IPS-20b (cell line): ENCODE measurements around the gene KRT83.

Source experiments
- H3K27ac ChIP-seq: one replicate; pipeline ENCODE4 v1.5.1; 2013; ENCODE audit warnings: low read length
- H3K27me3 ChIP-seq: 2 replicates; pipeline ENCODE4 v1.6.1; 2013; ENCODE audit warnings: mild to moderate bottlenecking, low read length, inconsistent platforms; ENCODE audit not compliant: insufficient read depth
- H3K36me3 ChIP-seq: 2 replicates; pipeline ENCODE4 v1.6.1; 2013; ENCODE audit warnings: low read depth, mild to moderate bottlenecking, inconsistent platforms, low read length, moderate library complexity; ENCODE audit not compliant: insufficient read depth
- H3K4me1 ChIP-seq: 2 replicates; pipeline ENCODE4 v1.6.1; 2013; ENCODE audit warnings: mild to moderate bottlenecking, control low read depth, inconsistent platforms, low read length, moderate library complexity; ENCODE audit not compliant: insufficient read depth
- H3K4me3 ChIP-seq: 2 replicates; pipeline ENCODE4 v1.5.1; 2013; ENCODE audit warnings: mild to moderate bottlenecking, low read length, inconsistent platforms
- H3K9ac ChIP-seq: 2 replicates; pipeline ENCODE4 v1.6.1; 2013; ENCODE audit warnings: low read depth, mild to moderate bottlenecking, inconsistent platforms, low read length, moderate library complexity
- H3K9me3 ChIP-seq: 2 replicates; pipeline ENCODE4 v1.6.1; 2013; ENCODE audit warnings: mild to moderate bottlenecking, low read depth, low read length, inconsistent platforms; ENCODE audit not compliant: insufficient read depth

KRT83 gene

DNA sequence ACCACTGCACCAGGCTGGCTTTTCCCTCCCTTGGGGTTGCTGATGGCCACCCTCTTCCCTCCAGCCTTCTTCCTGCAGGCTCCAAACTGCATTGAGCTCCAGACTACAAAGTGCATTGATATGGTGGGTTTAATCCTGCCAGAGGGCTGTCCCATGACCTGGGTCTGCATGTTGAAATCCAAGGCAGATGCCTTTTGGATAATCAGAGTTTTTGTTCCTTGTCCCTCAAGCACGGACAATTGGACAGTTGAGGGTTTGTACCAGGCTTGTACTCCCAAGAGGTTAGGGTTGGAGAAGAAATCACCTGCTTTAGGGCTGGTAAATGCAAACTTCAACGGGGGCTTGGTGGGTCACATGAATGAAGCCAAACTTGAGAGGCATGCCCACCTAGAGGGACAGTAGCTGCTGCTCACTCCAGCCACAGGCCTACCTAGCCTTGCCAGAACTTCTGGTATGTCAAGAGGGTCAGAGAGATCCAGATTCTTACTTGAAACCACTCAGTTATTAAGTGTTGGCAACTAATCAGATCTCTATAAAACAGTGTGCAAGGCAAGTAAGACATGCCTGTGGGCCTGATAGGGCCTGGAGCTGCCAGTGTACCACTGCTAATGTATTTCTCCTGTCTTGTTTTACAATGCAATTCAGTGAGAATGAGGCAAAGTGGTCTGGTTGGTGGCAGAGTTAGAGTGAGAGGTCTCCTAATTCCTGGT is 21.7 kb upstream of the KRT83 start:
- H3K36me3 ChIP-seq = no peaks in the 10 kb centered on the region
- H3K9ac ChIP-seq = no peak overlapping the region
- no peak overlapping the region for H3K27ac ChIP-seq
- H3K4me1 ChIP-seq = no peaks in the 10 kb centered on the region; the same call in 1 of the 2 replicates
- no peaks in the 10 kb centered on the region; the same call in 1 of the 2 replicates for H3K27me3 ChIP-seq
- H3K4me3 ChIP-seq = no peak overlapping the region
- no peaks in the 10 kb centered on the region; the same call in 1 of the 2 replicates for H3K9me3 ChIP-seq

DNA sequence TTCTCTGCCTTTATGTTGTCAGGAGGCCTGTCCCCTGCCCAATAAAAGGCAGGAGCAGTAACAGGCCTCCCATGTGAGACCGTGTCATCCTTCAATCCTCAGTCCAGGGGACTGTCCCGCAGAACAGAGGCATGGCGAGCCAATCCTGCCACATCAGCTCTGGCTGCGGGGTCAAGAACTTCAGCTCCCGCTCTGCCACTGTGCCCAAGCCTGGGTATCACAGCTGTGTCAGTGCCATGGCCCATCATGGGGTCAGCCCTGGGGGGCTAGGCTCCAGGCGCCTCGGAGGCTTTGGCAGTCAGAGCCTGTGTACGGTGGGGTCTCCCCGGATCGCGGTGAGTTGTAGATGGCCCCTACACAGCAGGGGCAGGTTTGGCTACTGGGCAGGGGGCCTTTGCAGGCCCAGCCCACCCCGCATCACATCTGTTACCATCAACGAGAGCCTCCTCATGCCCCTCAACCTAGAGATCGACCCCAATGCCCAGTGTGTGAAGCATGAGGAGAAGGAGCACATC is 19.9 kb upstream of the KRT83 start:
- no peak overlapping the region for H3K27ac ChIP-seq
- H3K4me3 ChIP-seq = no peak overlapping the region
- no peaks in the 10 kb centered on the region for H3K36me3 ChIP-seq
- no peaks in the 10 kb centered on the region; the same call in 1 of the 2 replicates for H3K9me3 ChIP-seq
- H3K4me1 ChIP-seq = no peaks in the 10 kb centered on the region; the same call in 1 of the 2 replicates
- H3K9ac ChIP-seq = no peak overlapping the region
- H3K27me3 ChIP-seq = no peaks in the 10 kb centered on the region; the same call in 1 of the 2 replicates

DNA sequence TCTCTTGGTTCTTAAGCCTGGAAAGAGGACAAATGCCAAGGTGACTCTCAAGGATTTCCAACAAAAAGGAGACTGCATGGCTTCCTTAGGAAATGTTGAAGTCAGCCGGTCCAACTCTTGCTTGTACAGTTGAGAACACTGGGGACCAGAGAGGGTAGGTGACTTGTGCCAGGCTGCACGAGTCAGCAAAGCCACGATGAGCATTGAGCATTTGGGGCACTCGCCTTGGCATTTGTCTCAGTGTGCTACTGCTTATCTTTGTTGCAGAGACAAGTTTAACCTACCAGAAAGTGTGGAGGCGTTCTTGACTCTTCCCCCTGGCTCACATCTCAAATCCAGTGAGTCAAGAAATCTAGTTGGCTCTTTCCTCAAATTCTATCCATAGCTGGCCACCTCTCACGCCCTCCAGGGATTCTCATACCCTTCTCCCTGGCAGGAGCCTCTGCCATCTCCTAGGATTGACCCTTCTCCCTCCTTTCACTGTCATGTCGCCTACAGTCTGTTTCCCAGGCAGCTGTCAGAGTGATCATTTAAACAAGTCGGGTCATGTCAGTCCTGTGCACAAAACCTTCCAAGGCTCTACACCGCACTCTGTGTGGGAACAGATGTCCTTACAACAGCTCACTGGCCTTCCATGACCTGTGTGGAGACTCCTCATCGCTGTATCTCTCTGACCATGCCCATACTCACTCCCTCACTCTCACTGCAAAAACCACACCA is 17.2 kb upstream of the KRT83 start:
- no peaks in the 10 kb centered on the region; the same call in 1 of the 2 replicates for H3K27me3 ChIP-seq
- H3K4me3 ChIP-seq = no peak overlapping the region
- H3K27ac ChIP-seq = no peak overlapping the region

DNA sequence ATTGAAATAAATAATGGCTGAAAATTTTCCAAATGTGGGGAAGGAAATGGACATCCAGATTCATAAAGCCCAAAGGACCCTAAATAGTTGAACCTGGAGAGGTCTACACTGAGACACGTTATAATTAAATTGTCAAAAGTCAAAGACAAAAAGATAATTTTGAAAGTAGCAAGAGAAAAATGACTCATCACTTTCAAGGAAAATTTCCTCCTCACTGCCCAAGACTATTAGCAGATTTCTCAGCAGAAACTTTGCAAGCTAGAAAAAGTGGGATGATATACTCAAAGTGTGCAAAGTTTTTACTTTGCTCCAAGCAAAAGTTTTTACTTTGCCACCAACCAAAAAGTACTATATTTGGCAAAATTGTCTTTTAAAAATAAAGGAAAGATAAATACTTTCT is 15.9 kb upstream of the KRT83 start:
- no peak overlapping the region for H3K9ac ChIP-seq
- H3K27ac ChIP-seq = no peak overlapping the region
- H3K9me3 ChIP-seq = no peaks in the 10 kb centered on the region
- no peaks in the 10 kb centered on the region; the same call in 1 of the 2 replicates for H3K4me1 ChIP-seq
- H3K36me3 ChIP-seq = no peaks in the 10 kb centered on the region
- no peaks in the 10 kb centered on the region for H3K27me3 ChIP-seq
- H3K4me3 ChIP-seq = no peak overlapping the region

More for the DNA sequence above, 17.2 kb upstream of the KRT83 start:
- no peaks in the 10 kb centered on the region for H3K36me3 ChIP-seq
- no peak overlapping the region for H3K9ac ChIP-seq
- H3K4me1 ChIP-seq = no peaks in the 10 kb centered on the region; the same call in 1 of the 2 replicates
- H3K9me3 ChIP-seq = no peaks in the 10 kb centered on the region

DNA sequence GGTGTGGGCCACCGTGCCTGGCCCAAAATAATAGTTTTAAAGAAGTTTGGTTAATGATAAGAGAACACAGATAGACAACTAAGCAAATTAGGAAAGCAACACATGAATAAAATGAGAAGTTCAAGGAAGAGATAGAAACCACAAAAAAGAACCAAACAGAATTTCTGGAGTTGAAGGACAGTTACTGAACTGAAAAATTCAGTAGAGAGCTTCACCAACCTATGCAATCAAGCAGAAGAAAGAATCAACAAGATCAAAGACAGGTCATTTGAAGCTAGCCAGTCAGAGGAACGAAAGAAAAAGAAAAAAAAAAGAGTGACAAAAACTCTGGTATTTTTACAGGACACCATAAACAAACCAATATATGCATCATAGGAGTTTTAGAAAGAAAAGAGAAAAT is 15.4 kb upstream of the KRT83 start:
- Histone ChIP-seq H3K27me3 (no peaks in the 10 kb centered on the region), H3K9ac (no peak overlapping the region), H3K9me3 (no peaks in the 10 kb centered on the region), H3K4me1 (no peaks in the 10 kb centered on the region; the same call in 1 of the 2 replicates), H3K4me3 (no peak overlapping the region), H3K36me3 (no peaks in the 10 kb centered on the region), H3K27ac (no peak overlapping the region)

DNA sequence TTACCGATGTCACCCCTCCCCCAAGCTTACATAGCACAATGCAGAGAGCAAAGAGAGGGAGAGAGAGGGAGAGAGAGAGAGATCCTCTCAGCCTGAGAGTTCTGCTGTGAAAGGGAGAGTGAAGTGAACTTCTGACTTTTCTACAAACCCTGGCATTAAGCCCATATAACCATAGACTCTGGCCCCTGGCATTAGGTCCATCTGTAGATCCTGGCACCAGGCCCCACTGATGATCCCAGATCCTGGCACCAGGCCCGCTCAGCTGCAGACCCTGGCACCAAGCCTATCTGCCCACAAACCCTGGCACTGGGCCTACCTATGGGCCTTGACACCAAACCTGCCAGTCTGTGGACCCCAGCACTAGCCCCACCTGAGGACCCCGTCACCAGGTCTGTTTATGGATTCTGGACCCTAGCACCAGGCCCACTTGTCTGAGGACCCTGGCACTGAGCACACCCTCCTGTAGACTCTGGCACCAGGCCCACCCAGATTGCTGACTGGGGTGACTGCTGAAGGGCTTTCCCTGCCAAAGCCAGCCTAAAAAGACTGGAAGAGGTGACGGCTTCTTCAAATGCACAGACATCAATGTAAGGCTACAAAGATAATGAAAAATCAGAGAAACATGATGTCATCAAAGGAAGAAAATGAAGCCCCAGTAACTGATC is 14.5 kb upstream of the KRT83 start:
- Histone ChIP-seq H3K9me3 (no peaks in the 10 kb centered on the region), H3K4me1 (no peaks in the 10 kb centered on the region; the same call in 1 of the 2 replicates), H3K4me3 (no peak overlapping the region), H3K27ac (no peak overlapping the region), H3K9ac (no peak overlapping the region), H3K27me3 (no peaks in the 10 kb centered on the region), H3K36me3 (no peaks in the 10 kb centered on the region)

DNA sequence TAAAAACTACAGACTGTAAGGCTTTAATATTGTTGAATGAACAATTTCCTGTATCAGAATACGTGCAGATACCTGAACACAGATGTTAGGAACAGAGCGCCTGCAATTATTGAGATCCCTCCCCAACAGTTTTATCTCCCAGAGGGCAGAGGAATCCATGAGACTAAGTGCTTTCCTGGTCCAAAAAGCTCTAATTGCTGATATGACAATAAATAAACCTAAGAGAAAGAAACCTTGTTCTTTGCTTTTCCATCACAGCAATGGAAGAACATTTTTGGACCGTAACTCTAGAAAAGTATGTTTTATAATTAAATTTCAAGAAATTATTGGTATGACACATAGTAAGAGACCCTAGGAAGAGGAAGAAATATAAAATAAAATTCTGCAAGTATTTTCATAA is 13.0 kb upstream of the KRT83 start:
- no peaks in the 10 kb centered on the region; the same call in 1 of the 2 replicates for H3K4me1 ChIP-seq
- H3K4me3 ChIP-seq = no peak overlapping the region
- H3K9me3 ChIP-seq = no peaks in the 10 kb centered on the region
- no peak overlapping the region for H3K27ac ChIP-seq
- no peak overlapping the region for H3K9ac ChIP-seq
- H3K27me3 ChIP-seq = no peaks in the 10 kb centered on the region
- no peaks in the 10 kb centered on the region for H3K36me3 ChIP-seq

DNA sequence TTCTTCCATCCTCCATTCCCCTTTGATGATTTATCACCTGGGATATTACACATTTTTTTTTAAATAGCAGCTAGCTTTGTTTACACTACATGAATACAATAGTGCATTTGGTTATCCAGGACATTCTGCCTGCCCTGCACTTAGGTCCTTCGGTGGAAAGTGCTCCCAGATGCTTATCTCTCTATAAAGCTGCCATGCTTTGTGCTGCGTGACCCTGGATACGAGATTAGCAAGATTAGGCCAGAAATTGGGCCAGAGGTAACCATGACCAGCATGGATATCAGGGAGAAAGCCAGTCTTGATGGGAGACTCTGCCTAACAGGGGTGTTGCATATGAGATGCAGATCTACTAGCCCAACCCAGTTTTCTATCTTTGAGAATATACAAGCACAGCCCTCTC is 12.1 kb upstream of the KRT83 start:
- Histone ChIP-seq H3K4me3 (no peak overlapping the region), H3K36me3 (no peaks in the 10 kb centered on the region), H3K4me1 (no peaks in the 10 kb centered on the region; the same call in 1 of the 2 replicates), H3K27ac (no peak overlapping the region), H3K9me3 (no peaks in the 10 kb centered on the region), H3K9ac (no peak overlapping the region), H3K27me3 (no peaks in the 10 kb centered on the region; the same call in 1 of the 2 replicates)

DNA sequence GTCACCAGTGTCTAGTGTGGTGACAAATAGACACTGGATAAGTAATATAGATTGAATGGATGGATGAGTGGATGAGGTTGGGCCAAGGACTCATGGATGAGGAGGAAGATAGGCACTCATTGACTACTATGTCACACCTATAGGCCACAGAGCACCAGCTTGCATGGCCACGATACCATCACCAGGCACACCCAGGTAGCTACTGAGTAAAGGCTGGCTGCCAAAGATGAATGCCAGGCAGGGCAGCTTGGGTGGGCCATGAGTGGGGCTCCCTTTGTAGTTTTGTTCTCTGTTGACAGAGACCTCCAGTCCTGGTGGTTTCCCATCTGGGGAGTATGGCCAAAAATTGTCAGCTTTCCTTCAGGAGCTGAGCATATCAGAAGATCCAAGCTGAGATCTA is 11.2 kb upstream of the KRT83 start:
- Histone ChIP-seq H3K27ac (no peak overlapping the region), H3K36me3 (no peaks in the 10 kb centered on the region), H3K9ac (no peak overlapping the region), H3K4me1 (no peaks in the 10 kb centered on the region; the same call in 1 of the 2 replicates), H3K27me3 (no peaks in the 10 kb centered on the region; the same call in 1 of the 2 replicates), H3K9me3 (no peaks in the 10 kb centered on the region), H3K4me3 (no peak overlapping the region)

DNA sequence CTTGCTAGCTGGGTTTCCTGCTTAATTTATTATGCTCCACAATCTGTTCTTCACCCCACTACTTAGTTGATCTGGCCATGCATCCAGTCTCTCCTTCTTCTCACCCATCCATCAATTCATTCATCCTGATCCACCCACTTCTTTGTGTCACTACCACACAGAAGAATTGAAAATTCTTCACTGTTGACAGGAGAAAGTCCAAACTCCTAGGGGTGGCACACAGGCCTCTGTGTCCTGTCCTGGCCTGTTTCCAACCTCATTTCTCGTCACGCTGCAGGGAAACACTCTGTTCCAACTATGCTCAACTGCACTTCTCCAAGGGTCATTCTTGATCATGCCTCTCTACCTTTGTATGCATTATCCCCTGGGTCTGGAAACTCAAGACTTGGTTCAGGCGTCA is 10.6 kb upstream of the KRT83 start:
- Histone ChIP-seq H3K9ac (no peak overlapping the region), H3K27me3 (no peaks in the 10 kb centered on the region; the same call in 1 of the 2 replicates), H3K9me3 (no peaks in the 10 kb centered on the region), H3K27ac (no peak overlapping the region), H3K4me3 (no peak overlapping the region), H3K4me1 (no peaks in the 10 kb centered on the region; the same call in 1 of the 2 replicates), H3K36me3 (no peaks in the 10 kb centered on the region)

DNA sequence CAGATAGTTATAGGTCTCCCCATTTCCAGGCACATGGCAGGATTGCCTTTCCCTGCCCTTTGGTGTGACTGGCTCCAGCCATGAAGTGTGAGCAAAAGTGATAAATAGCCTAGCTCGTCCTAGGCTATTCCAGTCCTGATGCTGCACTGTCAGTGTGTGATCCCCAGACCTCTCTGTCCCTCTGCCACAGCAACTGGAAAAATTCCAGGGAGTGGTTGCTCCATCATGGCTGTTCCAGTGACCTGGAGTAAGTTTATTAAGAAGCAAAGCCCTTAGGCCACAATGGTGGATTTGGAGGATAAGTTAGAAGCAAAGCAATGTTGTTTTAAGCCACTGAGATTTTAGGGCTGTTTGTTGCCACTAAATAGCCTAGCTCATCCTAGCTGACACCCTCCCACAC is 9.8 kb upstream of the KRT83 start:
- Histone ChIP-seq H3K27me3 (no peaks in the 10 kb centered on the region; the same call in 1 of the 2 replicates), H3K36me3 (no peaks in the 10 kb centered on the region), H3K4me3 (no peak overlapping the region), H3K9ac (no peak overlapping the region), H3K9me3 (no peaks in the 10 kb centered on the region), H3K4me1 (no peaks in the 10 kb centered on the region; the same call in 1 of the 2 replicates), H3K27ac (no peak overlapping the region)
